Measurements from ENCODE around the gene ALG1.

ALG1 gene

GRCh38 chr16:5045499-5046115 is 26.0 kb upstream of the ALG1 start:
- DNase-seq (ENCODE audit: low spot score) = no peak

GRCh38 chr16:5046914-5047313 is 24.7 kb upstream of the ALG1 start:
- no peak for DNase-seq (ENCODE audit: low spot score)

- no peak for DNase-seq (ENCODE audit: low spot score)
Observed at GRCh38 chr16:5054876-5055865, 16.5 kb upstream of the ALG1 start.

- no peak for DNase-seq (ENCODE audit: low spot score)
Observed at GRCh38 chr16:5056352-5056751, 15.3 kb upstream of the ALG1 start.

- DNase-seq (ENCODE audit: low spot score) = no peak
Observed at GRCh38 chr16:5058476-5058875, 13.2 kb upstream of the ALG1 start.

- no peak for DNase-seq (ENCODE audit: low spot score)
Observed at GRCh38 chr16:5059386-5060072, 12.1 kb upstream of the ALG1 start.

- DNase-seq (ENCODE audit: low spot score) = no peak
Observed at GRCh38 chr16:5060073-5060641, 11.5 kb upstream of the ALG1 start.

GRCh38 chr16:5062051-5062450 is 9.6 kb upstream of the ALG1 start:
- no peak for DNase-seq (ENCODE audit: low spot score)

- no peak for DNase-seq (ENCODE audit: low spot score)
Observed at GRCh38 chr16:5062790-5063765, 8.6 kb upstream of the ALG1 start.

GRCh38 chr16:5064915-5065314 is 6.7 kb upstream of the ALG1 start:
- no peak for DNase-seq (ENCODE audit: low spot score)

GRCh38 chr16:5065326-5065725 is 6.3 kb upstream of the ALG1 start:
- DNase-seq (ENCODE audit: low spot score) = no peak

- no peak for DNase-seq (ENCODE audit: low spot score)
Observed at GRCh38 chr16:5065813-5066212, 5.8 kb upstream of the ALG1 start, which contains the start of gene C16orf89. TSS of gene C16orf89 (minus strand) at chr16:5065956. CDS start at chr16:5065908, 48 bp downstream.

- no peak for DNase-seq (ENCODE audit: low spot score)
Observed at GRCh38 chr16:5066511-5066910, 5.1 kb upstream of the ALG1 start.

- DNase-seq (ENCODE audit: low spot score) = no peak
Observed at GRCh38 chr16:5069048-5069447, 2.6 kb upstream of the ALG1 start.

GRCh38 chr16:5069854-5070253 is 1.8 kb upstream of the ALG1 start:
- no peak for DNase-seq (ENCODE audit: low spot score)

GRCh38 chr16:5070431-5071186 is 1.0 kb upstream of the ALG1 start:
- DNase-seq (ENCODE audit: low spot score) = no peak

GRCh38 chr16:5071341-5071680 is 332 bp upstream of the ALG1 start:
- DNase-seq (ENCODE audit: low spot score) = no peak

GRCh38 chr16:5072334-5073278 is 963 bp downstream of the ALG1 start:
- DNase-seq (ENCODE audit: low spot score) = no peak

GRCh38 chr16:5073279-5073629 is 1.6 kb downstream of the ALG1 start:
- no peak for DNase-seq (ENCODE audit: low spot score)
